ENCODE measurements around the gene ASPM.

DNA sequence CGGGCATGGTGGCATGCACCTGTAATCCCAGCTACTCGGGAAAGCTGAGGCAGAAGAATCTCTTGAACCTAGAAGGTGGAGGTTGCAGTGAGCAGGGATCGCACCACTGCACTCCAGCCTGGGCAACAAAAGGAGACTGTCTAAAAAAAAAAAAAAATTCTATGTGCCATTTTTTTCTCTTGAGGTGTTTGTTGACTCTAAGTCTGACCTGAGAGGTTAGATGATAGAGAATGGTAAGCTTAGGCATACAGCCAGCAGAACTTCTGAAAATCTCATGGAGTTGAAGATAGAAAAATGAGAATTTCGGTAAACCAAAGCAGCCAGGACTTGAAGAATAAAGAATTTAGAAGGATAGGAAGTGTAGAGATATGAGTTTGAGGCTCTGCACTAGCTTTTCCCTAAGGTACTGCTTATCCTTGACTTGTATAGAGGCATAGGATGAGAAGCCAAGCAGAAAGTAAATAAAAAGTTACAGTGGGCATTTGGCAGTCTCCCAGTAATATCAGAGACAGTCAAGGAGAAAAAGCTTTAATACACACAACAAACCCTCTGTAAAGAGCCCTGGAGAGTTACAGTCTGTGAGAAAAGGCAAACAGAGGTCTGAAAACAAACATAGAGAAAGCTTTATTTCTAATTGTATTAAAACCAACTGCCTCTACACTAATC, 103.7 kb downstream of the ASPM start:
- no peak for TF ChIP-seq YY1 (IDR thresholded peaks at IDR 0.05; ENCODE audit: insufficient read depth, insufficient read length)
- no peak for TF ChIP-seq ZNF274 (IDR thresholded peaks at IDR 0.05; ENCODE audit: low read depth, low read length)
